DOHH2 (cell line): ENCODE measurements around the gene PDGFB.

Experiments
- H3F3A ChIP-seq: fragments of 200-600 bp; sonication (generic), shearing (Covaris generic); 2 replicates; pipeline ENCODE4 v1.6.0; 2016; ENCODE audit warnings: antibody characterized with exemption, mild to moderate bottlenecking; ENCODE audit not compliant: control insufficient read depth, insufficient read depth
- H3K27ac ChIP-seq: fragments of 200-600 bp; sonication (generic); 2 replicates; pipeline ENCODE4 v1.5.1; 2014; ENCODE audit warnings: low read depth, mild to moderate bottlenecking, low read length, moderate library complexity
- H3K27me3 ChIP-seq: fragments of 200-600 bp; sonication (generic); 2 replicates; pipeline ENCODE4 v1.6.1; 2014; ENCODE audit warnings: mild to moderate bottlenecking, low read length, mixed read lengths; ENCODE audit not compliant: control insufficient read depth
- H3K36me3 ChIP-seq: fragments of 200-600 bp; sonication (generic); 2 replicates; pipeline ENCODE4 v1.6.1; 2014; ENCODE audit warnings: mild to moderate bottlenecking, low read length, moderate library complexity, mixed read lengths; ENCODE audit not compliant: control insufficient read depth
- H3K4me1 ChIP-seq: fragments of 200-600 bp; sonication (generic); 2 replicates; pipeline ENCODE4 v1.6.1; 2014; ENCODE audit warnings: mild to moderate bottlenecking, low read length, mixed read lengths; ENCODE audit not compliant: control insufficient read depth
- H3K4me2 ChIP-seq: fragments of 200-600 bp; sonication (generic); 2 replicates; pipeline ENCODE4 v1.6.0; 2014; ENCODE audit warnings: mild to moderate bottlenecking, low read length, moderate library complexity
- H3K4me3 ChIP-seq: fragments of 200-600 bp; sonication (generic); 2 replicates; pipeline ENCODE4 v1.5.1; 2014; ENCODE audit warnings: mild to moderate bottlenecking, low read length, mixed read lengths
- H3K79me2 ChIP-seq: fragments of 200-600 bp; sonication (generic); 2 replicates; pipeline ENCODE4 v1.6.1; 2014; ENCODE audit warnings: mild to moderate bottlenecking, low read length, mixed read lengths; ENCODE audit not compliant: control insufficient read depth
- H3K9me2 ChIP-seq: fragments of 200-600 bp; sonication (generic); replicated peaks from 2 replicates; pipeline ENCODE4 v1.6.1; 2014; ENCODE audit warnings: mild to moderate bottlenecking, low read length, mixed read lengths; ENCODE audit not compliant: control insufficient read depth
- H3K9me3 ChIP-seq: fragments of 200-600 bp; sonication (generic); 2 replicates; pipeline ENCODE4 v1.6.1; 2014; ENCODE audit warnings: antibody characterized with exemption, low read length, mixed read lengths; ENCODE audit not compliant: control insufficient read depth, insufficient read depth
- H4K20me1 ChIP-seq: fragments of 200-600 bp; sonication (generic); 2 replicates; pipeline ENCODE4 v1.6.0; 2014; ENCODE audit warnings: low read depth, mild to moderate bottlenecking, antibody characterized with exemption, low read length, moderate library complexity; ENCODE audit not compliant: control insufficient read depth, insufficient read depth
- EZH2phosphoT487 ChIP-seq: fragments of 200-600 bp; sonication (generic); IDR thresholded peaks from 2 replicates; pipeline ENCODE4 v1.6.1; 2017; ENCODE audit warnings: borderline replicate concordance, mild to moderate bottlenecking, antibody characterized with exemption, low read length, moderate library complexity, mixed read lengths
- TF ChIP-seq, protein P1 (sequence below): fragments of 200-600 bp; sonication (generic); IDR thresholded peaks from one replicate; pipeline ENCODE4 v1.5.1; 2014; ENCODE audit warnings: antibody characterized with exemption, mild to moderate bottlenecking, low read depth, low read length; ENCODE audit not compliant: poor library complexity, severe bottlenecking

PDGFB gene

DNA sequence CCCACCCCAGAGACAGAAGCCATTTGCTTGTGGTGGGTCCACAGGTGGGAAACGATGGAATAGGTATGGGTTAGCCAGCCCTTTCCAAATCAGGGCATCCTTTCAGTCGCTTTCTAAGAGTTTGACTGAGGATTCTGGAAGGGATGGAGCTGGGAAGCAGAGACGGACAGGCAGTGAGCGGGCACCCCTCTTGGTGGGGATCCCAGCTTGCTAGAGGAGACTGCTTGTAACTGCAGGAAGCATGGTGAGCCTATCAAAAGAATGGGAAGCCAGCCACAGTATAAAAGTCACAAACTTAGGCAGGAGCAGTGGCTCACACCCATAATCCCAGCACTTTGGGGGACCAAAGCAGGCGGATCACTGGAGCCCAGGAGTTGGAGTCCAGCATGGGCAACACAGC, 6.1 kb upstream of the PDGFB start:
- Histone ChIP-seq H3K9me2 (no peaks in the 10 kb centered on the region), H3K9me3 (no peaks in the 10 kb centered on the region), H3K4me1 (peaks cover 29% of the 10 kb centered on the region), H3K79me2 (no peaks in the 10 kb centered on the region), H4K20me1 (no peaks in the 10 kb centered on the region), H3K27me3 (peaks cover 80% of the 10 kb centered on the region), H3K4me2 (no peak overlapping the region), H3K4me3 (no peak overlapping the region), H3K36me3 (no peaks in the 10 kb centered on the region), H3K27ac (no peak overlapping the region), H3F3A (no peaks in the 10 kb centered on the region)
- no peak for TF ChIP-seq EZH2phosphoT487
- TF ChIP-seq, protein P1, sequence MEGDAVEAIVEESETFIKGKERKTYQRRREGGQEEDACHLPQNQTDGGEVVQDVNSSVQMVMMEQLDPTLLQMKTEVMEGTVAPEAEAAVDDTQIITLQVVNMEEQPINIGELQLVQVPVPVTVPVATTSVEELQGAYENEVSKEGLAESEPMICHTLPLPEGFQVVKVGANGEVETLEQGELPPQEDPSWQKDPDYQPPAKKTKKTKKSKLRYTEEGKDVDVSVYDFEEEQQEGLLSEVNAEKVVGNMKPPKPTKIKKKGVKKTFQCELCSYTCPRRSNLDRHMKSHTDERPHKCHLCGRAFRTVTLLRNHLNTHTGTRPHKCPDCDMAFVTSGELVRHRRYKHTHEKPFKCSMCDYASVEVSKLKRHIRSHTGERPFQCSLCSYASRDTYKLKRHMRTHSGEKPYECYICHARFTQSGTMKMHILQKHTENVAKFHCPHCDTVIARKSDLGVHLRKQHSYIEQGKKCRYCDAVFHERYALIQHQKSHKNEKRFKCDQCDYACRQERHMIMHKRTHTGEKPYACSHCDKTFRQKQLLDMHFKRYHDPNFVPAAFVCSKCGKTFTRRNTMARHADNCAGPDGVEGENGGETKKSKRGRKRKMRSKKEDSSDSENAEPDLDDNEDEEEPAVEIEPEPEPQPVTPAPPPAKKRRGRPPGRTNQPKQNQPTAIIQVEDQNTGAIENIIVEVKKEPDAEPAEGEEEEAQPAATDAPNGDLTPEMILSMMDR = no peak

DNA sequence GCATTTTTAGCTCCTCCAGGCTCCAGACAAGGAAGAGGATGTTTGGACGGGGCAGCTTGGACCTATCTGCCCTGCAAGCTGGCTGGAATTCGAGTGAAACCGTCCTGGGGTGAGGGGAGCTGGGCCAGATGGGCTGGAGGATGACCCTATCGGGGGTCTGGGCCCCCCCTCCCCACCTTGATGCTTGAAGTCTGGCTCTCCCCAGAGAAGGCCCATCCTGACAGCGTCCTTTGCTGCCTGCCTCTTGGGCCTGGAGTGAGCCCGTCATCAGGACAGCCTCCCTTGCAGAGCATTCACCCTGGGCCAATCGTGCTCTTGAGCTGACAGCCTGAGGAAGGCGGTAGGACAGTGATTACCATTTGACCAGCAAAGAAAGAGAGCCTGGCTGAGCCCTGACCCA, 5.3 kb upstream of the PDGFB start:
- Histone ChIP-seq H3F3A (no peaks in the 10 kb centered on the region), H3K4me1 (peaks cover 23% of the 10 kb centered on the region), H4K20me1 (no peaks in the 10 kb centered on the region), H3K79me2 (no peaks in the 10 kb centered on the region), H3K27me3 (peaks cover 82% of the 10 kb centered on the region), H3K4me3 (no peak overlapping the region), H3K4me2 (no peak overlapping the region), H3K9me2 (no peaks in the 10 kb centered on the region), H3K27ac (no peak overlapping the region), H3K9me3 (no peaks in the 10 kb centered on the region), H3K36me3 (no peaks in the 10 kb centered on the region)
- TF ChIP-seq, protein P1 = no peak
- no peak for TF ChIP-seq EZH2phosphoT487

DNA sequence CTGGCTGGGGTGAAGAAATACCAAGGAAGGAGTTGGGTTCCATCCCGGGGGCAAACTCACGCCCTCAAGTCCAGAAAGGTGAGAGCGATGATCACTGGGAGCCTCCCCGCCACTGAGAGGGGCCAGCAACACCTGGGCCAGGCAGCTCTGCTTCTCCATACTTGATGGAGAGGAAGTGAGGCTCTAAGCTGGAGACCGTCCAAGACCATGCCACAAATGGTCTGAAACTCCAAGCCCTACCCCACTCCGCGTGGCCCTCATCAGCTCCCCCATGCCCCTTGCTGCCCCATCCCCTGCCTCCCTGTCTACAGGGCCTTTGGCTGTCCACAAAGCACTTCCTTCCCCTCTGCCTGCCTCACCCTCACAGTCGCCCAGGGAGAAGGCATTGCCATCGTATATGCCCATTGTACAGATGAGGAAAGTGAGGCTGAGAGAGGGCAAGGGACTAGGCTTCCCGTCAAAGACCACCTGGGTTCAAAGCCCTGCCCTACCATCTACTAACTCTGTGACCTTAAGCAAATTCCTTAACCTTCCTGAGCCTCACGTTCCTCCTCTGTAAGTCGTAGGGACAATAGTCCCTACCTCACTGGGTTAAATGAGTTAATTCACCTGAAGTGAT, 4.4 kb upstream of the PDGFB start:
- no peaks in the 10 kb centered on the region for H3F3A ChIP-seq

More for the DNA sequence above, 4.4 kb upstream of the PDGFB start:
- Histone ChIP-seq H3K79me2 (no peaks in the 10 kb centered on the region), H3K9me2 (no peaks in the 10 kb centered on the region), H3K27me3 (peaks cover 82% of the 10 kb centered on the region), H3K4me1 (peaks cover 15% of the 10 kb centered on the region), H3K9me3 (no peaks in the 10 kb centered on the region), H3K4me3 (no peak overlapping the region), H3K27ac (no peak overlapping the region), H3K36me3 (no peaks in the 10 kb centered on the region), H4K20me1 (no peaks in the 10 kb centered on the region), H3K4me2 (no peak overlapping the region)
- TF ChIP-seq, protein P1 = no peak
- no peak for TF ChIP-seq EZH2phosphoT487
